WTC11 (cell line): ENCODE results near the gene USP22. TPM values are rescaled to one million over a fixed set of nuclear protein-coding genes. Genes with fewer than 3 reads are reported as not detected.

Source experiments
- ATAC-seq: fragments of 200-7000 bp; cut with Tn5 transposase; 2 replicates; pipeline ENCODE4 v1.10.0; 2021; ENCODE audit warnings: mild to moderate bottlenecking, moderate library complexity
- CTCF ChIA-PET: fragments of 300-600 bp; sonication (Branson Sonifier 250); formaldehyde crosslinking; loops from one replicate; lab custom pipeline; 2021; ENCODE audit warnings: antibody characterized with exemption; lab: Charles Lee
- POLR2A ChIA-PET: fragments of 350-600 bp; sonication (Branson Sonifier 250); formaldehyde crosslinking; loops from one replicate; lab custom pipeline; 2021; ENCODE audit warnings: antibody characterized with exemption; lab: Charles Lee
- DNase-seq: peaks from one replicate; pipeline ENCODE4 v3.0.0; 2021; ENCODE audit warnings: low spot score
- H3K27ac Mint-ChIP-seq: 2 replicates; pipeline ENCODE4 v1.8.0; 2021; ENCODE audit warnings: mixed read lengths
- H3K27me3 Mint-ChIP-seq: 2 replicates; pipeline ENCODE4 v1.8.0; 2021; ENCODE audit warnings: low read depth, mild to moderate bottlenecking, moderate library complexity, mixed read lengths
- H3K36me3 Mint-ChIP-seq: 2 replicates; pipeline ENCODE4 v1.8.0; 2021; ENCODE audit warnings: mixed read lengths
- H3K4me1 Mint-ChIP-seq: 2 replicates; pipeline ENCODE4 v1.8.0; 2022; ENCODE audit warnings: mixed read lengths
- H3K4me3 Mint-ChIP-seq: 2 replicates; pipeline ENCODE4 v1.8.0; 2021; ENCODE audit warnings: mild to moderate bottlenecking, moderate library complexity, mixed read lengths
- H3K9me3 Mint-ChIP-seq: 2 replicates; pipeline ENCODE4 v1.8.0; 2021; ENCODE audit warnings: mixed read lengths
- AFF4 ChIP-seq: sonication (generic); formaldehyde crosslinking; IDR thresholded peaks from 2 replicates; pipeline ENCODE4 v1.8.1; 2023; ENCODE audit warnings: mild to moderate bottlenecking, missing genetic modification reagents, borderline replicate concordance
- E2F1 ChIP-seq: sonication (generic); formaldehyde crosslinking; IDR thresholded peaks from 2 replicates; pipeline ENCODE4 v1.8.0; 2022; ENCODE audit warnings: mild to moderate bottlenecking, missing genetic modification reagents
- ELF4 ChIP-seq: sonication (generic); formaldehyde crosslinking; IDR thresholded peaks from 2 replicates; pipeline ENCODE4 v1.8.1; 2022; ENCODE audit warnings: low read depth, mild to moderate bottlenecking, moderate library complexity, missing genetic modification reagents
- ESRRA ChIP-seq: sonication (generic); formaldehyde crosslinking; IDR thresholded peaks from 2 replicates; pipeline ENCODE4 v1.8.1; 2022; ENCODE audit warnings: mild to moderate bottlenecking, missing genetic modification reagents, borderline replicate concordance
- FOXK1 ChIP-seq: sonication (generic); formaldehyde crosslinking; IDR thresholded peaks from 2 replicates; pipeline ENCODE4 v1.8.0; 2022; ENCODE audit warnings: mild to moderate bottlenecking, moderate library complexity, missing genetic modification reagents
- FOXP1 ChIP-seq: sonication (generic); formaldehyde crosslinking; IDR thresholded peaks from 2 replicates; pipeline ENCODE4 v1.8.0; 2022; ENCODE audit warnings: missing genetic modification reagents, mild to moderate bottlenecking, moderate library complexity, borderline replicate concordance
- GABPB1 ChIP-seq: sonication (generic); formaldehyde crosslinking; IDR thresholded peaks from 2 replicates; pipeline ENCODE4 v1.8.1; 2023; ENCODE audit warnings: mild to moderate bottlenecking, missing genetic modification reagents
- JAZF1 ChIP-seq: fragments of 250-450 bp; sonication (Bioruptor Pico); IDR thresholded peaks from 2 replicates; pipeline ENCODE4 v1.9.0; 2021; ENCODE audit warnings: moderate library complexity, mild to moderate bottlenecking, inconsistent platforms
- MXD4 ChIP-seq: fragments of 250-450 bp; sonication (Bioruptor Pico); IDR thresholded peaks from 2 replicates; pipeline ENCODE4 v1.8.0; 2021; ENCODE audit warnings: mild to moderate bottlenecking, moderate library complexity, borderline replicate concordance
- PRRX2 ChIP-seq: fragments of 250-450 bp; sonication (Bioruptor Pico); IDR thresholded peaks from 2 replicates; pipeline ENCODE4 v1.8.0; 2021; ENCODE audit warnings: mild to moderate bottlenecking
- TP53 ChIP-seq: sonication (generic); formaldehyde crosslinking; IDR thresholded peaks from 2 replicates; pipeline ENCODE4 v1.8.1; 2023; ENCODE audit warnings: mild to moderate bottlenecking, missing genetic modification reagents
- ZNF121 ChIP-seq: sonication (generic); formaldehyde crosslinking; IDR thresholded peaks from 2 replicates; pipeline ENCODE4 v1.8.0; 2023; ENCODE audit warnings: missing genetic modification reagents
- ZNF219 ChIP-seq: sonication (generic); formaldehyde crosslinking; IDR thresholded peaks from 2 replicates; pipeline ENCODE4 v1.8.0; 2023; ENCODE audit warnings: missing genetic modification reagents, mild to moderate bottlenecking, borderline replicate concordance
- ZNF281 ChIP-seq: sonication (generic); formaldehyde crosslinking; IDR thresholded peaks from 2 replicates; pipeline ENCODE4 v1.8.0; 2023; ENCODE audit warnings: mild to moderate bottlenecking, missing genetic modification reagents
- ZNF396 ChIP-seq: fragments of 250-450 bp; sonication (Bioruptor Pico); IDR thresholded peaks from 2 replicates; pipeline ENCODE4 v1.8.0; 2021; ENCODE audit warnings: mild to moderate bottlenecking, moderate library complexity, borderline replicate concordance
- ZNF423 ChIP-seq: fragments of 250-450 bp; sonication (Bioruptor Pico); IDR thresholded peaks from 2 replicates; pipeline ENCODE4 v2.1.2; 2022; ENCODE audit warnings: mild to moderate bottlenecking, moderate library complexity
- total RNA-seq: library from RNA; stranded (reverse); gene quantifications from 3 replicates; pipeline ENCODE4 v1.2.3, GENCODE V29; 2021
- TF ChIP-seq, protein P1 (sequence below): fragments of 250-450 bp; sonication (Bioruptor Pico); IDR thresholded peaks from 2 replicates; pipeline ENCODE4 v1.8.0; 2021; ENCODE audit warnings: mild to moderate bottlenecking
- TF ChIP-seq, protein P2 (sequence below): sonication (generic); formaldehyde crosslinking; IDR thresholded peaks from 2 replicates; pipeline ENCODE4 v1.8.0; 2022; ENCODE audit warnings: missing genetic modification reagents

Gene USP22
- total RNA-seq, 1 experiment from 2014 or later = 289 TPM

- Mint-ChIP-seq H3K4me1 (peaks cover 16% of the 10 kb centered on the region), H3K36me3 (peaks cover 13% of the 10 kb centered on the region), H3K27me3 (no peaks in the 10 kb centered on the region), H3K27ac (no peak overlapping the region), H3K4me3 (no peak overlapping the region), H3K9me3 (no peaks in the 10 kb centered on the region; the same call in 1 of the 2 replicates)
- DNase-seq (no peak), ATAC-seq (no peak)
- TF ChIP-seq TP53 (CRISPR knock-in tag) = no peak
- TF ChIP-seq, protein P1, sequence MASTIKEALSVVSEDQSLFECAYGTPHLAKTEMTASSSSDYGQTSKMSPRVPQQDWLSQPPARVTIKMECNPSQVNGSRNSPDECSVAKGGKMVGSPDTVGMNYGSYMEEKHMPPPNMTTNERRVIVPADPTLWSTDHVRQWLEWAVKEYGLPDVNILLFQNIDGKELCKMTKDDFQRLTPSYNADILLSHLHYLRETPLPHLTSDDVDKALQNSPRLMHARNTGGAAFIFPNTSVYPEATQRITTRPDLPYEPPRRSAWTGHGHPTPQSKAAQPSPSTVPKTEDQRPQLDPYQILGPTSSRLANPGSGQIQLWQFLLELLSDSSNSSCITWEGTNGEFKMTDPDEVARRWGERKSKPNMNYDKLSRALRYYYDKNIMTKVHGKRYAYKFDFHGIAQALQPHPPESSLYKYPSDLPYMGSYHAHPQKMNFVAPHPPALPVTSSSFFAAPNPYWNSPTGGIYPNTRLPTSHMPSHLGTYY (CRISPR knock-in tag) = no peak
- TF ChIP-seq GABPB1 (CRISPR knock-in tag) = no peak
- no peak for TF ChIP-seq ESRRA (CRISPR knock-in tag)
- no peak for TF ChIP-seq JAZF1
- no peak for TF ChIP-seq MXD4 (CRISPR knock-in tag)
- POLR2A ChIA-PET = no interaction called here
- CTCF ChIA-PET = interaction anchor here (1.1 kb wide), 1 partner anchor 51 kb away, joined by 5 read pairs; no protein-coding TSS in a partner anchor
These were observed 46.7 kb downstream of the USP22 start for GRCh38 chr17:20995873-20996723.

DNA sequence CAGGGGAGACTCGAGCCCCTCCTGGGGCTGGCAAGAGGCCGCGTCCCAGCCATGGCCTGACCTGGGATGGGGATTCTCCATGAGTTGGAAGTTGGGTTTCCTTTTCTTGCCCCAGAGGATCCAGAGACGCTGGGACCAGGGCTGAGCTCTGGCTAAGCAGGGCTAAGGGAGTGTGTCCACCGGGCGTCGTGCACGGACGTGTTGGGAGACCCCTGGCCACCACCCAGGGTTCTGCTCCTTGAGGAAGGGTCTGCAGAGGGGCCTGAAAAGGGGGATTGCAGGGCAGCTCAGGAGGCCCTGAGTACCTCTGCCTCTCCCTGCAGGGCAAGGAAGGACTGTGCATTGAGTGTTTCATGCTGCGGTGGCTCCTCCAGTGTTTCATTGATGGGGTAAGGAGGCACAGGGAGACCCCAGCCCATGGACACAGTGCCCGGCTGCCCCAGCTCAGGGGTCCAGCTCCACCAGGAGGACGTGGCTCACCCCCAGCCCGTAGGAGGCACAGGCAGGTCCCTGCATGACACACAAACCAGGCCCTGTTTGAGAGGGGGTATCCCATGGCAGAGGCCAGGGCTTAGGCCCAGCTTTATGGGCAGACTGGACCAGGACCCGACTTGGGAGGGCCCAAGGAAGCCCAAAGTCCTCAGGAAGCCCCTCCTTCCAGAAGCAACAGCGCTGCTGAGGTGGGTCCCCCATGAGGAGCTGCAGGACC, 47.5 kb downstream of the USP22 start:
- Mint-ChIP-seq H3K4me3 (no peak overlapping the region), H3K27ac (no peak overlapping the region), H3K36me3 (peaks cover 9% of the 10 kb centered on the region)
- ATAC-seq (no peak), DNase-seq (no peak)
- TF ChIP-seq PRRX2 = no peak
- no peak for TF ChIP-seq ZNF121
- no peak for TF ChIP-seq ELF4 (CRISPR knock-in tag)
- no peak for TF ChIP-seq ZNF396
- TF ChIP-seq ZNF281 (CRISPR knock-in tag) = no peak
- no peak for TF ChIP-seq ZNF423 (CRISPR knock-in tag)
- no peak for TF ChIP-seq FOXP1
- no peak for TF ChIP-seq ZNF219 (CRISPR knock-in tag)
- no peak for TF ChIP-seq E2F1
- TF ChIP-seq AFF4 = no peak
- no peak for TF ChIP-seq FOXK1 (CRISPR knock-in tag)
- TF ChIP-seq, protein P2, sequence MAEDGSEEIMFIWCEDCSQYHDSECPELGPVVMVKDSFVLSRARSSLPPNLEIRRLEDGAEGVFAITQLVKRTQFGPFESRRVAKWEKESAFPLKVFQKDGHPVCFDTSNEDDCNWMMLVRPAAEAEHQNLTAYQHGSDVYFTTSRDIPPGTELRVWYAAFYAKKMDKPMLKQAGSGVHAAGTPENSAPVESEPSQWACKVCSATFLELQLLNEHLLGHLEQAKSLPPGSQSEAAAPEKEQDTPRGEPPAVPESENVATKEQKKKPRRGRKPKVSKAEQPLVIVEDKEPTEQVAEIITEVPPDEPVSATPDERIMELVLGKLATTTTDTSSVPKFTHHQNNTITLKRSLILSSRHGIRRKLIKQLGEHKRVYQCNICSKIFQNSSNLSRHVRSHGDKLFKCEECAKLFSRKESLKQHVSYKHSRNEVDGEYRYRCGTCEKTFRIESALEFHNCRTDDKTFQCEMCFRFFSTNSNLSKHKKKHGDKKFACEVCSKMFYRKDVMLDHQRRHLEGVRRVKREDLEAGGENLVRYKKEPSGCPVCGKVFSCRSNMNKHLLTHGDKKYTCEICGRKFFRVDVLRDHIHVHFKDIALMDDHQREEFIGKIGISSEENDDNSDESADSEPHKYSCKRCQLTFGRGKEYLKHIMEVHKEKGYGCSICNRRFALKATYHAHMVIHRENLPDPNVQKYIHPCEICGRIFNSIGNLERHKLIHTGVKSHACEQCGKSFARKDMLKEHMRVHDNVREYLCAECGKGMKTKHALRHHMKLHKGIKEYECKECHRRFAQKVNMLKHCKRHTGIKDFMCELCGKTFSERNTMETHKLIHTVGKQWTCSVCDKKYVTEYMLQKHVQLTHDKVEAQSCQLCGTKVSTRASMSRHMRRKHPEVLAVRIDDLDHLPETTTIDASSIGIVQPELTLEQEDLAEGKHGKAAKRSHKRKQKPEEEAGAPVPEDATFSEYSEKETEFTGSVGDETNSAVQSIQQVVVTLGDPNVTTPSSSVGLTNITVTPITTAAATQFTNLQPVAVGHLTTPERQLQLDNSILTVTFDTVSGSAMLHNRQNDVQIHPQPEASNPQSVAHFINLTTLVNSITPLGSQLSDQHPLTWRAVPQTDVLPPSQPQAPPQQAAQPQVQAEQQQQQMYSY (CRISPR knock-in tag) = no peak
- no peak for TF ChIP-seq ESRRA (CRISPR knock-in tag)
- TF ChIP-seq, all 79 proteins: peak for 0
- ChIA-PET CTCF (interaction anchor here (1.1 kb wide), 1 partner anchor 50 kb away, joined by 5 read pairs; no protein-coding TSS in a partner anchor), POLR2A (no interaction called here)
- Mint-ChIP-seq H3K9me3 (no peaks in the 10 kb centered on the region; the same call in 1 of the 2 replicates), H3K4me1 (peaks cover 16% of the 10 kb centered on the region), H3K27me3 (no peaks in the 10 kb centered on the region)
